GM19193 (cell line): ENCODE data around the gene GRID2.

ENCODE experiments used
- POLR2A ChIP-seq: IDR thresholded peaks from 4 replicates; pipeline ENCODE4 v1.6.1; 2011; ENCODE audit not compliant: insufficient read depth, insufficient read length; ENCODE audit errors: extremely low read depth

The GRID2 gene

GRCh38 chr4:93289241-93289640 lies 985.5 kb downstream of the GRID2 start:
- TF ChIP-seq POLR2A, result no peak

GRCh38 chr4:93289831-93290230 lies 986.1 kb downstream of the GRID2 start:
- no peak for TF ChIP-seq POLR2A

GRCh38 chr4:93299118-93299517 lies 995.4 kb downstream of the GRID2 start:
- no peak for TF ChIP-seq POLR2A

GRCh38 chr4:93302310-93302709 lies 998.5 kb downstream of the GRID2 start:
- TF ChIP-seq POLR2A, result no peak

- no peak for TF ChIP-seq POLR2A
Observed at GRCh38 chr4:93303440-93303839, 999.7 kb downstream of the GRID2 start.

GRCh38 chr4:93312299-93312698 lies 1008.5 kb downstream of the GRID2 start:
- TF ChIP-seq POLR2A, result no peak

- TF ChIP-seq POLR2A, result no peak
Observed at GRCh38 chr4:93313197-93313596, 1009.4 kb downstream of the GRID2 start.

- TF ChIP-seq POLR2A, result no peak
Observed at GRCh38 chr4:93317057-93317456, 1013.3 kb downstream of the GRID2 start.

GRCh38 chr4:93317561-93317960 lies 1013.8 kb downstream of the GRID2 start:
- TF ChIP-seq POLR2A, result no peak

GRCh38 chr4:93319041-93319440 lies 1015.3 kb downstream of the GRID2 start:
- TF ChIP-seq POLR2A, result no peak

- TF ChIP-seq POLR2A, result no peak
Observed at GRCh38 chr4:93320356-93320755, 1016.6 kb downstream of the GRID2 start.

GRCh38 chr4:93327346-93327745 lies 1023.6 kb downstream of the GRID2 start:
- TF ChIP-seq POLR2A, result no peak

- no peak for TF ChIP-seq POLR2A
Observed at GRCh38 chr4:93334003-93334402, 1030.2 kb downstream of the GRID2 start.

- TF ChIP-seq POLR2A, result no peak
Observed at GRCh38 chr4:93337196-93337595, 1033.4 kb downstream of the GRID2 start.

GRCh38 chr4:93342738-93343137 lies 1039.0 kb downstream of the GRID2 start:
- TF ChIP-seq POLR2A, result no peak

- TF ChIP-seq POLR2A, result no peak
Observed at GRCh38 chr4:93346840-93347239, 1043.1 kb downstream of the GRID2 start.

GRCh38 chr4:93348896-93349295 lies 1045.1 kb downstream of the GRID2 start:
- TF ChIP-seq POLR2A, result no peak
